MCF 10A (cell line): ENCODE results near the gene FXYD5. TPM values are rescaled to one million over a fixed set of nuclear protein-coding genes. Genes with fewer than 3 reads are reported as not detected.
A peak's percentile ranks its signal among the peaks of the same experiment; 100 is the strongest.

Experiments used
- BruUV-seq: library from RNA; stranded (reverse); fragments of 400-500 nt; replicated peaks from 2 replicates; lab custom pipeline; 2021; lab: Mats Ljungman, UMichigan
- CTCF ChIA-PET: fragments of 300-600 bp; sonication (Branson Sonifier 250); formaldehyde crosslinking; extraction: SDS; loops from one replicate; lab custom pipeline; 2021; ENCODE audit warnings: antibody characterized with exemption, inconsistent platforms; lab: Yijun Ruan, JAX
- POLR2A ChIA-PET: fragments of 300-600, 350-650 bp; sonication (Branson Sonifier 250); formaldehyde crosslinking; extraction: SDS; loops from one replicate; lab custom pipeline; 2020; ENCODE audit warnings: antibody characterized with exemption, inconsistent platforms; lab: Yijun Ruan, JAX
- DNase-seq: peaks from one replicate; pipeline ENCODE4 v3.0.0-alpha.2; 2018; ENCODE audit not compliant: unreplicated experiment
- H3K27ac Mint-ChIP-seq: one replicate; pipeline ENCODE4 v1.8.0; 2022; ENCODE audit warnings: mild to moderate bottlenecking, low read depth, mixed read lengths; ENCODE audit not compliant: unreplicated experiment
- H3K27me3 Mint-ChIP-seq: one replicate; pipeline ENCODE4 v1.8.0; 2022; ENCODE audit warnings: mixed read lengths; ENCODE audit not compliant: insufficient read depth, unreplicated experiment
- H3K36me3 Mint-ChIP-seq: one replicate; pipeline ENCODE4 v1.8.0; 2022; ENCODE audit warnings: mild to moderate bottlenecking, moderate library complexity, mixed read lengths; ENCODE audit not compliant: insufficient read depth, unreplicated experiment
- H3K4me1 Mint-ChIP-seq: one replicate; pipeline ENCODE4 v1.8.0; 2022; ENCODE audit warnings: mixed read lengths; ENCODE audit not compliant: insufficient read depth, unreplicated experiment
- H3K4me3 Mint-ChIP-seq: one replicate; pipeline ENCODE4 v1.8.0; 2022; ENCODE audit warnings: mild to moderate bottlenecking, moderate library complexity, mixed read lengths; ENCODE audit not compliant: unreplicated experiment
- H3K9me3 Mint-ChIP-seq: one replicate; pipeline ENCODE4 v1.8.0; 2022; ENCODE audit warnings: mixed read lengths; ENCODE audit not compliant: unreplicated experiment
- CTCF ChIP-seq: fragments of 200-600 bp; IDR thresholded peaks from one replicate; pipeline ENCODE4 v1.8.0; 2022; ENCODE audit warnings: antibody characterized with exemption, mild to moderate bottlenecking; ENCODE audit not compliant: unreplicated experiment
- intact Hi-C: fragments of 100-400 bp; cut with micrococcal nuclease; formaldehyde crosslinking; loops from 2 replicates; pipeline ENCODE4 v1.14.1; 2022
- total RNA-seq: library from RNA; stranded (reverse); gene quantifications from 2 replicates; pipeline ENCODE4 v1.2.3, GENCODE V29; 2022

The FXYD5 gene
- total RNA-seq, 1 experiment from 2014 or later, result 150 TPM

- ChIA-PET CTCF (interaction anchor here (0.6 to 2.6 kb wide), 5 partner anchors 8 to 53 kb away, joined by 3 to 17 read pairs (median 4); partner anchors contain the start of gene FXYD3), POLR2A (interaction anchor here (0.6 to 6.0 kb wide), 16 partner anchors 7 to 390 kb away, joined by 3 to 70 read pairs (median 4); partner anchors contain the start of genes DMKN, FXYD3, FXYD5 and LGI4)
- BruUV-seq, result no TSS peak
- no peak for TF ChIP-seq CTCF
- Mint-ChIP-seq H3K36me3 (peaks cover 11% of the 10 kb centered on the region), H3K9me3 (no peaks in the 10 kb centered on the region), H3K4me3 (peak overlapping the region; percentile 89), H3K27ac (peak overlapping the region; percentile 73), H3K4me1 (peaks cover 59% of the 10 kb centered on the region), H3K27me3 (no peaks in the 10 kb centered on the region)
- peak; percentile 98 for DNase-seq
- intact Hi-C loops, result no loop called here
Measured at GRCh38 chr19:35122687-35123551, 31.6 kb upstream of the FXYD5 start.

GRCh38 chr19:35123573-35123972 lies 31.0 kb upstream of the FXYD5 start:
- BruUV-seq, result no TSS peak
- CTCF ChIA-PET, result interaction anchor here (0.6 to 2.6 kb wide), 5 partner anchors 8 to 53 kb away, joined by 3 to 17 read pairs (median 3); partner anchors contain the start of gene FXYD3
- no peaks in the 10 kb centered on the region for H3K9me3 Mint-ChIP-seq
- DNase-seq, result peak; percentile 96
- no peaks in the 10 kb centered on the region for H3K27me3 Mint-ChIP-seq
- H3K4me1 Mint-ChIP-seq, result peaks cover 52% of the 10 kb centered on the region
- peak overlapping the region; percentile 73 for H3K27ac Mint-ChIP-seq
- H3K36me3 Mint-ChIP-seq, result peaks cover 11% of the 10 kb centered on the region
- H3K4me3 Mint-ChIP-seq, result peak overlapping the region; percentile 89
- intact Hi-C loops, result no loop called here
- POLR2A ChIA-PET, result interaction anchor here (0.6 to 6.0 kb wide), 16 partner anchors 8 to 144 kb away, joined by 3 to 70 read pairs (median 4); partner anchors contain the start of genes FXYD3, FXYD5 and LGI4
- no peak for TF ChIP-seq CTCF

GRCh38 chr19:35124098-35125060 lies 30.2 kb upstream of the FXYD5 start:
- TF ChIP-seq CTCF, result no peak
- Mint-ChIP-seq H3K27ac (peak overlapping the region; percentile 73), H3K9me3 (no peaks in the 10 kb centered on the region), H3K27me3 (no peaks in the 10 kb centered on the region), H3K4me3 (peak overlapping the region; percentile 89), H3K4me1 (peaks cover 50% of the 10 kb centered on the region), H3K36me3 (peaks cover 11% of the 10 kb centered on the region)
- peak; percentile 97 for DNase-seq
- no TSS peak for BruUV-seq
- ChIA-PET POLR2A (interaction anchor here (0.6 to 6.0 kb wide), 22 partner anchors 8 to 712 kb away, joined by 3 to 70 read pairs (median 4); partner anchors contain the start of genes FXYD3 and LGI4), CTCF (interaction anchor here (0.6 to 2.6 kb wide), 9 partner anchors 9 to 318 kb away, joined by 3 to 17 read pairs (median 4); partner anchors contain the start of genes FXYD3 and LGI4)
- intact Hi-C loops, result no loop called here
